ENCODE results near the gene PLXNB2. TPM values are rescaled to one million over a fixed set of nuclear protein-coding genes. Genes with fewer than 3 reads are reported as not detected.

PLXNB2 gene
- total RNA-seq, 4 donors from 2014 or later, result 105 to 199 (median 155) TPM

DNA sequence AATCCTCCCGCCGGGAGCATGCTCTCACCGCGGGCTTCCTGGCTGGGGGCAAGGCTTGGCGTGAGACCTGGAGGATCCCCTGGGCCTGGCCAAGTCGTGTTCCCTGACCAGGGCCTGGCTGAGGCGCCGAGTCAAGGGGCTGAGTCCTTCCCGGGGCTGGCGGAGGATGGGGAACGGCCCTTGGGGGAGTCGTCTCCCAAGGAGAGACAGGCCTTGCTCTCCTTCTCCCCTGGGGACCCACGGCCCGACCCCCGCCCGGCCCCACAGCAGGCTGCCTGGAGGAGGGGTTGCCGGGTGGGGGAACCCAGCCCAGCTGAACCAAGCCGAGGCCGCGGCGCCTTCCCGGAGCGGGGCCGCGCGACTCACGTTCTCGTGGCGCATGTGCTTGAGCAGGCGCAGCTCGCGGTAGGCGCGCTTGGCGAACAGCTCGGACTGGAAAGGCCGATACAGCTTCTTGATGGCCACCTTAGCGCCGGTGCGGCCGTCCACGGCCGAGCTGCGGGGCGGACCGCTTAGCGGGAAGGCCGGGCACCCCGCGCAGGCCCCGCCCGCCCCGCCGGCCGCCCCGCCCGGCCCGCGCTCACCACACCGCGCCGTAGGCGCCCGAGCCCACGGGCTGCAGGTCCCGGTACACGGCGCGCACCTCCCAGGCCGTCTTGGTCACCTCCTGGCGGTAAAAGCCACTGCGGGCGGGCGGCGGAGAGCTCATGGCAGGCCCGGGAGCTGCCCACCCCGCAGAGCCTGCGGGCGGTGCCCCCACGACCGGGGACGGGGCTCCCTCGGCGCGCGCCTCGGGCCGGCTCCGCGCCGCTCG, 46.4 kb downstream of the PLXNB2 start:
- no peak for DNase-seq (ENCODE audit: low spot score in 2 of 2)
- intact Hi-C loops (cut with DNase I; ENCODE audit: low total_unique reads), result no loop called here
- TF ChIP-seq POLR2A (IDR thresholded peaks at IDR 0.05), result no peak
- TF ChIP-seq, protein P1, sequence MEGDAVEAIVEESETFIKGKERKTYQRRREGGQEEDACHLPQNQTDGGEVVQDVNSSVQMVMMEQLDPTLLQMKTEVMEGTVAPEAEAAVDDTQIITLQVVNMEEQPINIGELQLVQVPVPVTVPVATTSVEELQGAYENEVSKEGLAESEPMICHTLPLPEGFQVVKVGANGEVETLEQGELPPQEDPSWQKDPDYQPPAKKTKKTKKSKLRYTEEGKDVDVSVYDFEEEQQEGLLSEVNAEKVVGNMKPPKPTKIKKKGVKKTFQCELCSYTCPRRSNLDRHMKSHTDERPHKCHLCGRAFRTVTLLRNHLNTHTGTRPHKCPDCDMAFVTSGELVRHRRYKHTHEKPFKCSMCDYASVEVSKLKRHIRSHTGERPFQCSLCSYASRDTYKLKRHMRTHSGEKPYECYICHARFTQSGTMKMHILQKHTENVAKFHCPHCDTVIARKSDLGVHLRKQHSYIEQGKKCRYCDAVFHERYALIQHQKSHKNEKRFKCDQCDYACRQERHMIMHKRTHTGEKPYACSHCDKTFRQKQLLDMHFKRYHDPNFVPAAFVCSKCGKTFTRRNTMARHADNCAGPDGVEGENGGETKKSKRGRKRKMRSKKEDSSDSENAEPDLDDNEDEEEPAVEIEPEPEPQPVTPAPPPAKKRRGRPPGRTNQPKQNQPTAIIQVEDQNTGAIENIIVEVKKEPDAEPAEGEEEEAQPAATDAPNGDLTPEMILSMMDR (IDR thresholded peaks at IDR 0.05), result no peak
- WGBS, 2 donors, result 2 to 3% methylated on average over 20 to 56 of the region's 92 CpGs
- H3K4me3 ChIP-seq (ENCODE audit: low read depth, poor library complexity, severe bottlenecking), result no peak overlapping the region

DNA sequence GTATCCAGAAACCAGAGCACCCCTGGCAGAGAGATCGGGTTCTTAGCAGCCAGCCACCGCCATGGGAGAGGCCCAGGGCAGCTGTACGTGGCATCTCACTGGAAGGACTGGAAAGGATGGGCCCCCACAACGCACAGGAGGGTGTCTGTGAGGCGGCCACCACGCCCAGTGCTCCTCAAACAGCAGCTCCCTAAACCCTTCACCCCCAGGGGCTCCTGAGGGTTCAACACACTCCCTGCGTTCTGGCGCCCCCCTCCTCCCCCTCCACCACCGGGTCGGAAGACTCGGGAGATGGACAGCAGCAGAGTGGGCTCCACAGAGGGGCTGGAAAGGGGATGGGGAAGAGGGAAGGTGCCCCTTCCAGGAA, 47.0 kb downstream of the PLXNB2 start:
- intact Hi-C loops (cut with DNase I; ENCODE audit: low total_unique reads), result no loop called here
- DNase-seq (ENCODE audit: low spot score in 2 of 2), result no peak
- TF ChIP-seq, protein P1 (IDR thresholded peaks at IDR 0.05), result no peak
- no peak for TF ChIP-seq POLR2A (IDR thresholded peaks at IDR 0.05)
- no peak overlapping the region for H3K4me3 ChIP-seq (ENCODE audit: low read depth, poor library complexity, severe bottlenecking)
- WGBS, 2 donors, result 23% methylated on average over 9 to 10 of the region's 11 CpGs

DNA sequence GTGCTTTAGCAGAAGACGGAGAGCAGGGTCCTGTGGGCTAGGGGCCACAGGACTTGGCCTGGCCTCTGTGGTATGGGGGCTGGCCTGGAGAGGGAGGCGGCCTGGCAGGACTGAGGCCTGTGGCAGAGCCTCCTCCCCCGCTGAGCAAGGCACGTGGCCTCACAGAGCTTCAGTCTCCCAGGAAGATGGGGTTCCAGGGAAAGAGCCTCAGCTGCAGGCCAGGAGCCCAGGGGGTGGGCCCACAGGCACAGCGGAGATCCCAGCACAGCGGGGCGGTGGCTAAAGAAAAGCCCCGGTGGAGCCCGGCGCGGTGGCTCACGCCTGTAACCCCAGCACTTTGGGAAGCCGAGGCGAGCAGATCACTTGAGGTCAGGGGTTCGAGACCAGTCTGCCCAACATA, 48.1 kb downstream of the PLXNB2 start:
- no peak for DNase-seq (ENCODE audit: low spot score in 2 of 2)
- H3K4me3 ChIP-seq (ENCODE audit: low read depth, poor library complexity, severe bottlenecking), result no peak overlapping the region
- intact Hi-C loops (cut with DNase I; ENCODE audit: low total_unique reads), result no loop called here
- 88 to 91% methylated on average over 15 of the region's 15 CpGs for whole genome bisulfite sequencing, 2 donors
- TF ChIP-seq, protein P1 (IDR thresholded peaks at IDR 0.05), result no peak
- TF ChIP-seq POLR2A (IDR thresholded peaks at IDR 0.05), result no peak

DNA sequence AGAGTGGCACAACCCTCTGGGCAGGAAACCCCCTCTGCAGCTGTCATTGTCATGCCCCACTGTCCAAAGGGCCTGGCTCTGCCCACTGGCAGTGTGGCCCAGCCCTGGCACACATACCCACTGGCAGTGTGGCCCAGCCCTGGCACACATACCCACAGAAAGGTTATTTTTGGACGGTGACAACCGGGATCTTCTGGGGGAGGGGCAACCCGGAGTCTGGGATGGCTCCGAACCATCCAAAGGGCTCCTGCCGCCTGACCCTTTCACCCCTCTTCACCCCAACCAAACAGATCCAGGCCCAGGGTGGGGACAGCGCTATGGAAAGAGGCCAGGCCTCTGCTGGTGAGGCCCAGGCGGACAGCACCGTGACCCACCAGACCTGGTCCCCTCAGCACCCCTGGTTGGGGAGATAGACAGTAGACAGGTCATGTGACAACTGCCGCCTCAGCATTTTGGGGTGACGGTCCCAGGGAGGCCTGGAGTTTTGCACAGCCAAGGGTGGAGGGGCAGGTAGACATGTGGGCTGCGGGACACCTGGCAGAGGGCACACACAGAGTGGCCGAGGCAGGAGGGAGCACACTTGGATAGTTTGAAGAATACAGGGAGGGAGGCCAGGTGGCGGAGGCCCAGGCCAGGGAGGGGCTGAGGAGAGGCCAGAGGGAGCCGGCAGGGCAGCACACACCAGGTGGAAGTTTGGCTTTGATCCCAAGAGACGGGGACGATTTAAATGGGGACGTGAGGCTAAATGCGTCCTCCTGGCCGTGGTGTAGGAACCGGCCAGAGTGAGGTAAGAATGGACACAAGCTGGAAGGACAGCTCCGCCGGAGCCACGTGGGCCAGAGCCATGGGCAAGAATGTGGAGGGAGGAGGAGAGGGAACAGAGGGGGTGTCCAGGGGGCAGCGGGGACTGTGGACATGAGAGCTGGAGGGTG, 48.8 kb downstream of the PLXNB2 start:
- no peak for DNase-seq (ENCODE audit: low spot score in 2 of 2)
- H3K4me3 ChIP-seq (ENCODE audit: low read depth, poor library complexity, severe bottlenecking), result no peak overlapping the region
- intact Hi-C loops (cut with DNase I; ENCODE audit: low total_unique reads), result no loop called here
- WGBS, 2 donors, result 71 to 73% methylated on average over 24 of the region's 24 CpGs
- TF ChIP-seq POLR2A (IDR thresholded peaks at IDR 0.05), result no peak
- TF ChIP-seq, protein P1 (IDR thresholded peaks at IDR 0.05), result no peak

DNA sequence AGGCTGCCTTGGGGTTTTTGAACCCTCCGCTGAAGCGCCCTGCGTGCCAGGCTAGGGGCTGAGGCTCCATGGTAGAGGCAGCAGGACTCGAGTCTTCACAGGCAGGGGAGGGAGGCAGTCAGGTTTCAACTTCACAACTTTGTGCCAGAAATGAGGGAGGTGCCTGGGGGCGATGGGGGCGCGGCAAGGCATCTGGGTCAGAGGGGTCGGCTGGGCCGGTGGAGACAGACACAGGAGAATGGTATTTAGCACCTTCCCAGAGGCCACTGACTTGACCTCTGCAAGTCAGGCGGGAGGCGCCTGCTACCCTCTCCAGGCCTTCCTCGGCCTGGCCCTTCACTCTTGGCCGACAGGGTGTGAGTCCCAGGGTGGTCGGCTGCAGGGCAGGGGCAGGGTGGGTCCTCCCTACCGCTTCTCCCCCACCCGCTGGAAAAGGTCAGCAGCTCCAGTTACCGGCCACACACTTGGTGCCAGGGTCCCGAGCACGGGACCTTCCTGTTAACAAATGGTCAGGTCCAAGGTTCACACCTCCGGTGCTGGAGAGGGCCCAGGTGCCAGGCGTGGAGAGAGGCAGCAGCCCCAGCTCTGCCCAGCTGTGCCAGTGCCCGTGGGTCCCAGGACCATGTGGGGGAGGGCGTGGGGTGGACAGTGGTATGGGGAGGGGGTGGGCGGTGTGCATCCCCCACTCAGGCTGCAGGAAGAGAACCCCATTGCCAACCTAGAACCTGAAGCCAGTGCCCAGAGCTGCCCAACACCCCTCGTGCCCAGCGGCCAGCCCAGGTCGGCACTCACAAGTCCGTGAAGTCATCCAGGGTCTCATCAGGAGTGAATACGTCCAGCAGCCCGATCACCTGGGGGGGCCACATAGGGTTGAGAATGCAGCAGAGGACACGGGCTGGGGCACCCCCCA, 49.7 kb downstream of the PLXNB2 start:
- intact Hi-C loops (cut with DNase I; ENCODE audit: low total_unique reads), result no loop called here

More for the DNA sequence above, 49.7 kb downstream of the PLXNB2 start:
- 61 to 63% methylated on average over 28 to 31 of the region's 31 CpGs for WGBS, 2 donors
- no peak for DNase-seq (ENCODE audit: low spot score in 2 of 2)
- H3K4me3 ChIP-seq (ENCODE audit: low read depth, poor library complexity, severe bottlenecking), result no peak overlapping the region
- no peak for TF ChIP-seq POLR2A (IDR thresholded peaks at IDR 0.05)
- TF ChIP-seq, protein P1 (IDR thresholded peaks at IDR 0.05), result no peak

Measured in lower leg skin (tissue), 4 donors.